ENCODE results near the gene WBP1L. TPM values are rescaled to one million over a fixed set of nuclear protein-coding genes. Genes with fewer than 3 reads are reported as not detected.
A peak's percentile ranks its signal among the peaks of the same experiment; 100 is the strongest.

WBP1L gene
- total and polyA plus RNA-seq, 2 of the 13 experiments (the other 11 are each of a cell fraction or from before 2014, with no cell fraction given) = 8.3 to 12.3 TPM

DNA sequence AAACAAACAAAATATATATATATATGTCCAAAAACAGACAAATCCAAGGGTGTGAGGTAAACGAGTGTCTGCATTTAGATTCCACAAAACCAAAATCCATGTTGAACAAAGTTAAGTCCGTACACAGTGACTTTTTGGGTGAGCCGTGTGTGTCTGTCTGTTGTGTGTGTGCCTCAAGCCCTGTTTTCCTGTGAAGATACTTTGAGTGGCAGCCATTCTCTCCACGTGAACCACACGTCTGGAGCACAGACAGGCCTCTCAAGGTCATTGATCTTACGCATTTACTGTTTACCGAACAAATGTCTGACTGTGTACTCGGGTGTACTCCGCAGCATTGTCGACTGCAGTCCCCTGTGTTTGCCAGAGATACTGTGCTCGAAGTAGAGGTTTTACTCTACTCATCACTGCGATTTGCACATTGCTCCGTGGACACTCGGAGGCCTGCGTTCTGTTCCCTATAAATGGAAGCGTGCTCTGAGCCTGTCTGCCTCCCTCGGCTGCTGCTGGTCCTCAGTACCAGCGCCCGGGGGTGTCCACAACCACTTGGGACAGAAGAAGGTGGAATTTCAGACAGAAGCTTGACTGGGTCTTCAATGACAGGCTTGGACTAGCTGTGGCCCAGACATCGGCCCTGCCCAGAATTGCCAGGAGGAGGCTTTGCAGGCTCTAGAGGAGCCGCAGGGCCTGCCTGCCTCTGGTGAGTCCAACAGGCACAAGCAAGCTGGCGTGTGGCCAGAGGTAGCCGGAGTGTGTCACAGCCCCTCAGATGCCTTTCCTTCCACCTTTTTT, 71.3 kb downstream of the WBP1L start (continued):
- TF ChIP-seq, protein P1, sequence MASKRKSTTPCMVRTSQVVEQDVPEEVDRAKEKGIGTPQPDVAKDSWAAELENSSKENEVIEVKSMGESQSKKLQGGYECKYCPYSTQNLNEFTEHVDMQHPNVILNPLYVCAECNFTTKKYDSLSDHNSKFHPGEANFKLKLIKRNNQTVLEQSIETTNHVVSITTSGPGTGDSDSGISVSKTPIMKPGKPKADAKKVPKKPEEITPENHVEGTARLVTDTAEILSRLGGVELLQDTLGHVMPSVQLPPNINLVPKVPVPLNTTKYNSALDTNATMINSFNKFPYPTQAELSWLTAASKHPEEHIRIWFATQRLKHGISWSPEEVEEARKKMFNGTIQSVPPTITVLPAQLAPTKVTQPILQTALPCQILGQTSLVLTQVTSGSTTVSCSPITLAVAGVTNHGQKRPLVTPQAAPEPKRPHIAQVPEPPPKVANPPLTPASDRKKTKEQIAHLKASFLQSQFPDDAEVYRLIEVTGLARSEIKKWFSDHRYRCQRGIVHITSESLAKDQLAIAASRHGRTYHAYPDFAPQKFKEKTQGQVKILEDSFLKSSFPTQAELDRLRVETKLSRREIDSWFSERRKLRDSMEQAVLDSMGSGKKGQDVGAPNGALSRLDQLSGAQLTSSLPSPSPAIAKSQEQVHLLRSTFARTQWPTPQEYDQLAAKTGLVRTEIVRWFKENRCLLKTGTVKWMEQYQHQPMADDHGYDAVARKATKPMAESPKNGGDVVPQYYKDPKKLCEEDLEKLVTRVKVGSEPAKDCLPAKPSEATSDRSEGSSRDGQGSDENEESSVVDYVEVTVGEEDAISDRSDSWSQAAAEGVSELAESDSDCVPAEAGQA (IDR thresholded peaks at IDR 0.05; ENCODE audit: low read depth) = peak; percentile 38; the same call in 1 of the 2 replicates
- TF ChIP-seq, protein P1 (CRISPR knock-in tag; IDR thresholded peaks at IDR 0.05; ENCODE audit: borderline replicate concordance) = no peak
- TF ChIP-seq ZNF678 (CRISPR knock-in tag; IDR thresholded peaks at IDR 0.05) (no peak), HNF4A (CRISPR knock-in tag; IDR thresholded peaks at IDR 0.05) (peak; percentile 64), HHEX (CRISPR knock-in tag; IDR thresholded peaks at IDR 0.05) (peak; percentile 47; the same call in 1 of the 2 replicates), MTF2 (CRISPR knock-in tag; IDR thresholded peaks at IDR 0.05; ENCODE audit: borderline replicate concordance) (0 out of 2 replicates have a peak, but pooled peaks have one; percentile 45), ZNF614 (CRISPR knock-in tag; IDR thresholded peaks at IDR 0.05; ENCODE audit: borderline replicate concordance) (0 out of 2 replicates have a peak, but pooled peaks have one; percentile 17), ZZZ3 (CRISPR knock-in tag; IDR thresholded peaks at IDR 0.05; ENCODE audit: borderline replicate concordance) (0 out of 2 replicates have a peak, but pooled peaks have one; percentile 25), NCOA2 (CRISPR knock-in tag; IDR thresholded peaks at IDR 0.05) (peak; percentile 88), FOXP1 (IDR thresholded peaks at IDR 0.05) (0 out of 2 replicates have a peak, but pooled peaks have one; percentile 36), FOXP1 (CRISPR knock-in tag; IDR thresholded peaks at IDR 0.05) (peak; percentile 96), RXRB (CRISPR knock-in tag; IDR thresholded peaks at IDR 0.05; ENCODE audit: borderline replicate concordance) (peak; percentile 84), LCORL (IDR thresholded peaks at IDR 0.05) (no peak), LCORL (CRISPR knock-in tag; IDR thresholded peaks at IDR 0.05) (peak; percentile 61; the same call in 1 of the 2 replicates), ZMYM3 (CRISPR knock-in tag; IDR thresholded peaks at IDR 0.05) (peak; percentile 21), MEF2D (CRISPR knock-in tag; IDR thresholded peaks at IDR 0.05) (0 out of 2 replicates have a peak, but pooled peaks have one; percentile 37), ASH2L (IDR thresholded peaks at IDR 0.05; ENCODE audit: insufficient read length, low read depth, low read length) (peak; percentile 40), ZNF431 (CRISPR knock-in tag; IDR thresholded peaks at IDR 0.05; ENCODE audit: borderline replicate concordance, low read depth) (peak; percentile 83; the same call in 1 of the 2 replicates)
- TF ChIP-seq, protein P2, sequence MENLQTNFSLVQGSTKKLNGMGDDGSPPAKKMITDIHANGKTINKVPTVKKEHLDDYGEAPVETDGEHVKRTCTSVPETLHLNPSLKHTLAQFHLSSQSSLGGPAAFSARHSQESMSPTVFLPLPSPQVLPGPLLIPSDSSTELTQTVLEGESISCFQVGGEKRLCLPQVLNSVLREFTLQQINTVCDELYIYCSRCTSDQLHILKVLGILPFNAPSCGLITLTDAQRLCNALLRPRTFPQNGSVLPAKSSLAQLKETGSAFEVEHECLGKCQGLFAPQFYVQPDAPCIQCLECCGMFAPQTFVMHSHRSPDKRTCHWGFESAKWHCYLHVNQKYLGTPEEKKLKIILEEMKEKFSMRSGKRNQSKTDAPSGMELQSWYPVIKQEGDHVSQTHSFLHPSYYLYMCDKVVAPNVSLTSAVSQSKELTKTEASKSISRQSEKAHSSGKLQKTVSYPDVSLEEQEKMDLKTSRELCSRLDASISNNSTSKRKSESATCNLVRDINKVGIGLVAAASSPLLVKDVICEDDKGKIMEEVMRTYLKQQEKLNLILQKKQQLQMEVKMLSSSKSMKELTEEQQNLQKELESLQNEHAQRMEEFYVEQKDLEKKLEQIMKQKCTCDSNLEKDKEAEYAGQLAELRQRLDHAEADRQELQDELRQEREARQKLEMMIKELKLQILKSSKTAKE (CRISPR knock-in tag; IDR thresholded peaks at IDR 0.05; ENCODE audit: borderline replicate concordance) = peak; percentile 91
- TF ChIP-seq, protein P3, sequence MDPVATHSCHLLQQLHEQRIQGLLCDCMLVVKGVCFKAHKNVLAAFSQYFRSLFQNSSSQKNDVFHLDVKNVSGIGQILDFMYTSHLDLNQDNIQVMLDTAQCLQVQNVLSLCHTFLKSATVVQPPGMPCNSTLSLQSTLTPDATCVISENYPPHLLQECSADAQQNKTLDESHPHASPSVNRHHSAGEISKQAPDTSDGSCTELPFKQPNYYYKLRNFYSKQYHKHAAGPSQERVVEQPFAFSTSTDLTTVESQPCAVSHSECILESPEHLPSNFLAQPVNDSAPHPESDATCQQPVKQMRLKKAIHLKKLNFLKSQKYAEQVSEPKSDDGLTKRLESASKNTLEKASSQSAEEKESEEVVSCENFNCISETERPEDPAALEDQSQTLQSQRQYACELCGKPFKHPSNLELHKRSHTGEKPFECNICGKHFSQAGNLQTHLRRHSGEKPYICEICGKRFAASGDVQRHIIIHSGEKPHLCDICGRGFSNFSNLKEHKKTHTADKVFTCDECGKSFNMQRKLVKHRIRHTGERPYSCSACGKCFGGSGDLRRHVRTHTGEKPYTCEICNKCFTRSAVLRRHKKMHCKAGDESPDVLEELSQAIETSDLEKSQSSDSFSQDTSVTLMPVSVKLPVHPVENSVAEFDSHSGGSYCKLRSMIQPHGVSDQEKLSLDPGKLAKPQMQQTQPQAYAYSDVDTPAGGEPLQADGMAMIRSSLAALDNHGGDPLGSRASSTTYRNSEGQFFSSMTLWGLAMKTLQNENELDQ (CRISPR knock-in tag; IDR thresholded peaks at IDR 0.05; ENCODE audit: borderline replicate concordance) = no peak
